Natural killer cell (primary cell): ENCODE data around the gene CERS4. TPM values are rescaled to one million over a fixed set of nuclear protein-coding genes. Genes with fewer than 3 reads are reported as not detected.
"Not testable (repeated sequence)": the region's sequence is repeated elsewhere in the genome, so short reads cannot be mapped to it uniquely, and the experiment has no call there.

Experiments
- ATAC-seq, 3 donors: fragments of 150-1000 bp in 2 of 3; fragments of 200-7000 bp in 1 of 3; cut with Tn5 transposase; 1 replicate in 1 of 3; 2 replicates in 2 of 3; pipeline ENCODE4 v1.10.0; 2021; ENCODE audit warnings: mild to moderate bottlenecking in 2 of 3, moderate library complexity in 2 of 3
- DNase-seq, 2 donors: peaks; one replicate each; pipeline versions ENCODE4 v3.0.0 to v3.0.0-alpha.2; 2013 to 2021; ENCODE audit warnings: mixed read lengths in 1 of 2
- H3K27ac ChIP-seq: one replicate; pipeline ENCODE4 v1.5.1; 2013; ENCODE audit warnings: mild to moderate bottlenecking, low read length
- H3K27me3 ChIP-seq: one replicate; pipeline ENCODE4 v1.6.1; 2013; ENCODE audit warnings: low read length; ENCODE audit not compliant: control insufficient read depth, insufficient read depth
- H3K36me3 ChIP-seq: one replicate; pipeline ENCODE4 v1.6.1; 2013; ENCODE audit warnings: low read length; ENCODE audit not compliant: control insufficient read depth, insufficient read depth
- H3K4me1 ChIP-seq: one replicate; pipeline ENCODE4 v1.6.1; 2013; ENCODE audit warnings: low read length; ENCODE audit not compliant: control insufficient read depth, insufficient read depth
- H3K4me3 ChIP-seq: one replicate; pipeline ENCODE4 v1.5.1; 2013; ENCODE audit warnings: low read length
- H3K9me3 ChIP-seq: one replicate; pipeline ENCODE4 v1.6.1; 2013; ENCODE audit warnings: low read length; ENCODE audit not compliant: control insufficient read depth, insufficient read depth
- H3K27ac Mint-ChIP-seq, 2 donors: one replicate each; pipeline ENCODE4 v1.8.0; 2022; ENCODE audit warnings: mild to moderate bottlenecking in 2 of 2, mixed read lengths in 2 of 2, moderate library complexity in 1 of 2
- H3K27me3 Mint-ChIP-seq, 2 donors: one replicate each; pipeline ENCODE4 v1.8.0; 2022; ENCODE audit warnings: low read depth in 2 of 2, mixed read lengths in 2 of 2
- H3K36me3 Mint-ChIP-seq: one replicate; pipeline ENCODE4 v1.8.0; 2022; ENCODE audit warnings: mixed read lengths
- H3K4me1 Mint-ChIP-seq, 2 donors: one replicate each; pipeline ENCODE4 v1.8.0; 2022; ENCODE audit warnings: mixed read lengths in 2 of 2
- H3K4me3 Mint-ChIP-seq: one replicate; pipeline ENCODE4 v1.8.0; 2022; ENCODE audit warnings: mild to moderate bottlenecking, moderate library complexity, mixed read lengths
- H3K9me3 Mint-ChIP-seq, 2 donors: one replicate each; pipeline ENCODE4 v1.8.0; 2022; ENCODE audit warnings: mixed read lengths in 2 of 2
- WGBS: methylation state at CpG from one replicate; pipeline ENCODE4 v1.1.7; 2013; ENCODE audit warnings: missing lambda C conversion rate; ENCODE audit not compliant: insufficient coverage; 5-methylcytosine and 5-hydroxymethylcytosine counted together
- intact Hi-C: fragments of 100-400 bp; cut with micrococcal nuclease; formaldehyde crosslinking; loops from one replicate; pipeline ENCODE4 v1.14.2; 2022
- total RNA-seq, 4 donors: library from RNA; stranded (reverse); fragments of 120-200 nt in 1 of 4; gene quantifications; one replicate each; pipeline versions ENCODE4 v1.2.3 to v1.2.4, GENCODE V29; 2013 to 2022
- TF ChIP-seq, protein P1 (sequence below): fragments of 200-600 bp; IDR thresholded peaks from one replicate; pipeline ENCODE4 v1.8.0; 2022; ENCODE audit warnings: antibody characterized with exemption

The CERS4 gene
- total RNA-seq, 3 donors from 2014 or later (not counting 1 experiment from before 2014, with no cell fraction given), result 50.0 to 70.8 (median 69.8) TPM

DNA sequence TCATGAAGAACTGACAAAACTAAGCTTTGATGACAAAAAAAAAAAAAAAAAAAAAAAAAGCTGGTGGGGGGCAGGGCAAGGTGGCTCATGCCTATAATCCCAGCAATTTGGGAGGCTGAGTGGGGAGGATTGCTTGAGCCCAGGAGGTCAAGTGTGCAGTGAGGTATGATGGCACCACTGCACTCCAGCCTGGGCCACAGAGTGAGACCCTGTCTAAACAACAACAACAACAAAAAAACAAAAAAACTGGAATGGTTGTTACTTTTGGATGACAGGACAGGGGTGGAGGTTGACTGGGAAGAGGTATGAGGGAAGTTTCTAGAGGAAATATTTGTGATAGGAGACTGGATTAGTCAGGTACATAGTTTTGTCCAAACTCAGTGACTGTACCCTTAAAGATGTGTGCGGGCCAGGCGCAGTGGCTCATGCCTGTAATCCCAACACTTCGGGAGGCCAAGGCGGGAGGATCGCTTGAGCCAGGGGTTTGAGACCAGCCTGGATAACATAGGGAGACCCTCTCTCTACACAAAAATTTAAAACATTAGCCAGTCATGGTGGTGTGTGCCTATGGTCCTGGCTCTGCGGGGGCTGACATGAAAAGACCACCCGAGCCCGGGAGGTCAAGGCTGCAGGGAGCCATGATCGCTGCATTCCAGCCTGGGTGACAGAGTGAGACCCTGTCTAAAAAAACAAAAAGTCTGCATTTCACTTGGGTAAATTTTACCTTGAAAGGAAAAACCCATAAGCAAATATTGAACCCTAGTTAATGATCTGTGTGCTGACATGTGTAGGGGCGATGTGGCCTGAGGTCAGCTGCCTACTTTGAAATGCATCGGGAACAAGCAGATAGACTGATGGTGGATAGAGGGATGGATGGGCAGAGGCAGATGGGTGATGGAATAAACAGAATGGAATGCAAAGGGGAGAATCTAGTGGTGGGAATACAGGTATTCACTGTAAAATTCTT, 37.0 kb downstream of the CERS4 start:
- H3K4me1 Mint-ChIP-seq, result peaks cover 15 to 38% of the 10 kb centered on the region in 2 donors
- WGBS, result 97% methylated on average over 11 of the region's 11 CpGs
- H3K36me3 Mint-ChIP-seq, result no peaks in the 10 kb centered on the region
- TF ChIP-seq, protein P1, sequence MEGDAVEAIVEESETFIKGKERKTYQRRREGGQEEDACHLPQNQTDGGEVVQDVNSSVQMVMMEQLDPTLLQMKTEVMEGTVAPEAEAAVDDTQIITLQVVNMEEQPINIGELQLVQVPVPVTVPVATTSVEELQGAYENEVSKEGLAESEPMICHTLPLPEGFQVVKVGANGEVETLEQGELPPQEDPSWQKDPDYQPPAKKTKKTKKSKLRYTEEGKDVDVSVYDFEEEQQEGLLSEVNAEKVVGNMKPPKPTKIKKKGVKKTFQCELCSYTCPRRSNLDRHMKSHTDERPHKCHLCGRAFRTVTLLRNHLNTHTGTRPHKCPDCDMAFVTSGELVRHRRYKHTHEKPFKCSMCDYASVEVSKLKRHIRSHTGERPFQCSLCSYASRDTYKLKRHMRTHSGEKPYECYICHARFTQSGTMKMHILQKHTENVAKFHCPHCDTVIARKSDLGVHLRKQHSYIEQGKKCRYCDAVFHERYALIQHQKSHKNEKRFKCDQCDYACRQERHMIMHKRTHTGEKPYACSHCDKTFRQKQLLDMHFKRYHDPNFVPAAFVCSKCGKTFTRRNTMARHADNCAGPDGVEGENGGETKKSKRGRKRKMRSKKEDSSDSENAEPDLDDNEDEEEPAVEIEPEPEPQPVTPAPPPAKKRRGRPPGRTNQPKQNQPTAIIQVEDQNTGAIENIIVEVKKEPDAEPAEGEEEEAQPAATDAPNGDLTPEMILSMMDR, result no peak
- no peak overlapping the region for H3K27ac ChIP-seq
- ATAC-seq (no peak), DNase-seq (no peak)
- no peak overlapping the region for H3K4me3 Mint-ChIP-seq
- H3K36me3 ChIP-seq, result peaks cover 2% of the 10 kb centered on the region
- intact Hi-C loops, result no loop called here
- peaks cover 0 to 3% of the 10 kb centered on the region in 2 donors for H3K9me3 Mint-ChIP-seq
- H3K4me1 ChIP-seq, result peaks cover 12% of the 10 kb centered on the region
- H3K27me3 Mint-ChIP-seq, result no peaks in the 10 kb centered on the region
- no peak overlapping the region for H3K27ac Mint-ChIP-seq
- no peaks in the 10 kb centered on the region for H3K27me3 ChIP-seq
- H3K4me3 ChIP-seq, result no peak overlapping the region
- peaks cover 11% of the 10 kb centered on the region for H3K9me3 ChIP-seq

DNA sequence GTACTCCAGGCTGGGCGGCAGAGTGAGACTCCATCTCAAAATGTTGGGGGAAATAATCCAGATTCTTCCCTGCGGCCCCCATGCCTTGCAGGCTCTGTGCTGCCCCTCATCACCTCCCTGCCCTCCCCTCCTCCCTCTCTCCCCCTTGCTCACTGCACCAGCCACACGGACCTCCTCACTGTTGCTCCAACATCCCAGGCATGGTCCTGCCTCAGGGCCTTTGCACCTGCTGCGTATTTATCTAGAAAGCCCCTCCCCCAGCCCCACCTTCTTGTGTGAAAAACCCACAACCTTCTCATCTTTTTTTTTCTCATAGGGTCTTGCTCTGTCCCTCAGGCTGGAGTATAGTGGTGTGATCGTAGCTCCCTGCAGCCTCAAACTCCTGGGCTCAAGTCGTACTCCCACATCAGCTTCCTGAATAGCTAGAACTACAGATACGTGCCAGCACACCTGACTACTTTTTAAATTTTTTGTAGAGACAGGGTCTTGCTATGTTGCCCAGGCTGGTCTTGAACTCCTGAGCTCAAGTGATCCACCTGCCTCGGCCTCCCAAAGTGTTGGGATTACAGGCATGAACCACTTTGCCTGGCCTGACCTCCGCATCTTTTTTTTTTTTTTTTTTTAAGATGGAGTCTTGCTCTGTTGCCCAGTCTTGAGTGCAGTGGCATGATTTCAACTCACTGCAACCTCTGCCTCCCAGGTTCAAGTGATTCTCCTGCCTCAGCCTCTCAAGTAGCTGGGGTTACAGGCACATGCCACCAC, 38.1 kb downstream of the CERS4 start:
- DNase-seq, H3K36me3 Mint-ChIP-seq, intact Hi-C loops, H3K36me3 ChIP-seq, H3K27ac Mint-ChIP-seq, H3K27ac ChIP-seq, ATAC-seq, H3K4me3 Mint-ChIP-seq, H3K27me3 ChIP-seq, H3K4me1 ChIP-seq, H3K9me3 Mint-ChIP-seq, H3K27me3 Mint-ChIP-seq, H3K4me3 ChIP-seq: not testable (repeated sequence)
- WGBS, result 92% methylated on average over 9 of the region's 9 CpGs
- peaks cover 11% of the 10 kb centered on the region for H3K9me3 ChIP-seq
- H3K4me1 Mint-ChIP-seq, result peaks cover 7 to 28% of the 10 kb centered on the region in 2 donors

DNA sequence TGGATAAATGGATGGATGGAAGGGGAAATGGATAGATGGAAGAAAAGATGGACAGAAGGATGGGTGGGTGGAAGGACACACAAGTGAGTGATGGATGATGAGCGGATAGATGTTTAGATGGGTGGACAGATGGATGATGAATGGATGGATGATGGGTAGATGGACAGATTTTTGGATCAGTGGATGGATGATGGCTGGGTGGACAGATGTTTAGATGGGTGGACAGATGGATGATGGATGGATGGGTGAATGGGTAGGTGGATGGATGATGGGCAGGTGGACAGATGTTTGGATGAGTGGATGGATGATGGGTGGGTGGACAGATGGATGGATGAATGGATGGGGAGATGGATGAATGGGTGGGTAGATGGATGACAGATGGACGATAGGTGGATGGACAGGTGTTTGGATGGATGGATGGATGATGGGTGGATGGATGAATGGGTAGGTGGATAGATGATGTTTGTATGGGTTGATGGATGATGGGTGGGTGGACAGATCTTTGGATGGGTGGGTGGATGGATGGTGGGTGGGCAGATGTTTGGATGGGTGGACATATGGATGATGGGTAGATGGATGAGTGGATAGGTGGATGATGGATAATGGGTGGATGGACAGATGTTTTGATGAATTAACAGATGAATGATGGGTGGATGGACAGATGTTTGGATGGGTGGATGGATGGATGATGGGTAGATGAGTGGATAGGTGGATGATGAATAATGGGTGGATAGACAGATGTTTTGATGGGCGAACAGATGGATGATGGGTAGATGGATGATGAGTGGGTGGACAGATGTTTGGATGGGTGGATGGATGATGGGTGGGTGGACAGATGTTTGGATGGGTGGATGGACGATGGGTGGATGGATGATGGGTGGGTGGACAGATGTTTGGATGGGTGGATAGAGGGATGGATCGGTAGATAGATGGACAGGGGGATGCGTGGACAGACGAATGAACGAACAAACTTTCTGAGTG, 39.5 kb downstream of the CERS4 start:
- H3K4me1 ChIP-seq, result peaks cover 7% of the 10 kb centered on the region
- no peaks in the 10 kb centered on the region for H3K27me3 Mint-ChIP-seq
- peaks cover 0 to 3% of the 10 kb centered on the region in 2 donors for H3K9me3 Mint-ChIP-seq
- H3K27ac Mint-ChIP-seq, result peak overlapping the region in 1 of 2 donors; percentile 41
- H3K9me3 ChIP-seq, result no peaks in the 10 kb centered on the region
- H3K36me3 Mint-ChIP-seq, result no peaks in the 10 kb centered on the region
- H3K4me1 Mint-ChIP-seq, result peaks cover 10 to 30% of the 10 kb centered on the region in 2 donors
- no peak overlapping the region for H3K4me3 ChIP-seq
- H3K27me3 ChIP-seq, result no peaks in the 10 kb centered on the region
- 97% methylated on average over 8 of the region's 8 CpGs for WGBS
- H3K4me3 Mint-ChIP-seq, result no peak overlapping the region
- intact Hi-C loops, result no loop called here
- H3K27ac ChIP-seq, result no peak overlapping the region
- DNase-seq, result no peak
- H3K36me3 ChIP-seq, result peaks cover 4% of the 10 kb centered on the region
- TF ChIP-seq, protein P1, result no peak
- ATAC-seq, result no peak
